Stimulated activated CD4-positive, alpha-beta T cell treated with anti-CD3 and anti-CD28 coated beads, TNF-alpha, amount 100 ng/mL, for 1 hour (primary cell): Measurements from ENCODE around the gene MOV10L1.
"Not testable (repeated sequence)": the region's sequence is repeated elsewhere in the genome, so short reads cannot be mapped to it uniquely, and the experiment has no call there.

Experiments used
- DNase-seq, 3 donors: peaks; one replicate each; pipeline ENCODE4 v3.0.0-alpha.2; 2020; ENCODE audit warnings: low read depth in 3 of 3, low spot score in 1 of 3

MOV10L1 gene

DNA sequence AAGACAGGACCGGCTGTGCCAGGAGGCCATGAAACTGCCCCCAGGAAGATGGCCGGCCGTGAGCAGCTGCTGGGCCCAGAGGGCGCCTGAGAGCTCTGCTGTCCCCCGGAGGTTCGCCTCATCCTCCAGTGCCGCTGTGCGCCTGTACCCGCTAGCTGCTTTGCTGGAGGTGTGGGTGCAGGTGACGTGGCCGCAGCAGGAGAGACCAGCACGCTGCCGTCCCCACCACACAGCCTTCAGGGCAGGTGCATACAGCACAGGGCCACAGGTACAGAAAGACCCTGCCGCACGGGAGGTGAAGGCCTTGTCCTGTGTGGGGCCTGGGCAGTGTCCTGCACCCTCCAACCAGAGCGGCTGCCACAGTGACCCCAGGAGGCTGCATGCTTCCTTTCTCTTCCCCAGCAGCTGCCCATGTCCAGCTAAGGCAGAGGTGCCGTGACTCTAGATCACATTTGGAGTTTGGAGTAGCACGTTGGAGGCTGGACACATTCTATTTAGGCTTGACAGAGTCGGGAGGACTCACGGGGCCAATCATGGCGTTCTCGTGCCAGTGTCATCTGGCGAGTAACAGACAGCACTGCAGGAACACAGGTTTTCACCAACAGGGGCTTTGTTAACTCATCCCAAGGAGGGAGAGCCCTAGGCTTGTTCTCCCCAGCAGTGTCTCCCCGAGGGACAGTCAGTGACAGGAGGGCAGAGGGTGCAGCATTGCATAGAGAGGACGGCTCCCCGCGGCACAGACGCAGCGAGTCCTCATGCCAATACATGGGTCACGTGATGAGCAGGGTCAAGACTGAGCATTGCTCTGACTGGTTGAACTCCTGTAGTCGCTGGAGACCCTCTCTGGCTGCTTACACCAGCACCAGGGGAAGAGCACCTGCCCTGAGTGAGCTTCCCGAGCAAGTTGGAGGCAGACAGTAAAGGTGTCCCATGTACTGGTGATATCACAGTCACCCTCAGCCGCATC, 62.0 kb downstream of the MOV10L1 start:
- no peak for DNase-seq

DNA sequence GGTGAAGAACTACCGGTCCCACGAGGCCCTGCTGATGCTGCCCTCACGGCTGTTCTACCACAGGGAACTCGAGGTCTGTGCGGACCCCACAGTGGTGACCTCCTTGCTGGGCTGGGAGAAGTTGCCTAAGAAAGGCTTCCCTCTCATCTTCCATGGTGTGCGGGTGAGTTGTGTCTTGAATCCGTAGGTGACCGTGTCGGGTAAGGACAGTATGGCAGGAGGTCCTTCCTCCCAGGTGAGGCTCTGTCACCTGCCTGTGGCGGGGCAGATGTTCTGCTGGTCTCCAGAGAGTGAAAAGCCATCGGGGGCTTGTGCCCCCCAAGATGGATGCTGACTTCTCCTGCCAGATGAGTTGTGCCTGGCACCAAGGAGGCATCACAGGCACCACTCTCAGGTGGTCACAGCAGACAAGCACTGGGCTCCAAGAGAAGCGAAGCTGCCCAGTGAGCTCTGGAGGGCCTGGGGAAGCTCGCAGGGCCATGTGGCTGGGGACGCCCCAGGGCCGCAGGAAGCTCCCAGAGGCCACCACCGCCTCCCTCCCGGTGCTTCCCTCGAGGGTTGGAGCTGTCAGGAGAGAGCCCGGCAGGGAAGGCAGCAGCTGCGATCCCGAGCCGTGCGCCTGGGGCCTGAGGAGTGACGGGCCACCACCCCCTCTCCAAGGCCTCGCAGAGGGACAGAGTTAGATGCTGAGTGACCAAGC, 63.4 kb downstream of the MOV10L1 start:
- DNase-seq: no peak

DNA sequence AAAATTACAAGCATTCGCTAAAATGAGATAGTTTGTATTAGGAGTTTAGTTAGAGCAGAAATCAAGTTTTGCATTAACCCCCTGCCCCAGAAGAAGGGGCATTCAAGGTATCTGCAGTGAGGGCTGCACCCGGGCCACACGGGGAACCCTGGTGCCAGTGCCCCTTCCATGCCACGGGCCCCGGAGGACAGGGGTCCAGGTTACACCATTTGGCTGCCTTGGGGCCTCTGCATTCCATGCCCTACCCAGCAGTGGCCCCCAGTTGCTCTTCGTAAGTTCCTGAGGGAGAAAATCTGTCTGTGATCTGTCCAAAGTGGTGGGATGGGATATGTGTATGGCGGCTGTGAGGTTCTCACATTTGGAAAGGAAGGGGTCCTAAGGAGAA, 63.9 kb downstream of the MOV10L1 start:
- no peak for DNase-seq

DNA sequence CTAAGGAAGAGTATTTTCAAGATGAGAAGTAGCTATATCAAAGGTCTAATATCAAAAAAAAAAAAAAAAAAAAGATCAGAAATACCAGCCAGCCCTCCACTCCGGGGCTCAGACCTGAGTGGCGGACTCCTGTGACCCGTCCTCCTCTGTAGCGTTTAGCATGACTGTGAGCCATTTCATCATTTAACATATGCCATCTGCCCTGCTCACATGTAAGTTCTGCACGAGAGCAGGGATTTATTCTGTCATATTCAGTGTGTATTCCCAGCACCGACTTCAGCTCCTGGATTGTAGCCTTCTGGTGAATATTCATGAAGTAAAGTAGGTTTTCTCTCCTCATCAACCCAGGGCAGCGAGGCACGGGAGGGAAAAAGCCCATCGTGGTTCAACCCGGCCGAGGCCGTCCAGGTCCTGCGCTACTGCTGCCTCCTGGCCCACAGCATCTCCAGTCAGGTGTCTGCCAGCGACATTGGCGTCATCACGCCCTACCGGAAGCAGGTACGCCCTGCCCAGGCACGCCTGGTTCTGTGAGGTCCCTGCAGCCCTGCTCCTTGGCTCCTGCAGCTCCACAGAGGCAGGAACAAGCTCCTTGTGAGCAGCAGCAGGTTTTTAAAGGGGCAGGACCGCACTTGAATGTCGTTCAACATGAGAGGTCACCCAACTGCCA, 68.0 kb downstream of the MOV10L1 start:
- DNase-seq: no peak

DNA sequence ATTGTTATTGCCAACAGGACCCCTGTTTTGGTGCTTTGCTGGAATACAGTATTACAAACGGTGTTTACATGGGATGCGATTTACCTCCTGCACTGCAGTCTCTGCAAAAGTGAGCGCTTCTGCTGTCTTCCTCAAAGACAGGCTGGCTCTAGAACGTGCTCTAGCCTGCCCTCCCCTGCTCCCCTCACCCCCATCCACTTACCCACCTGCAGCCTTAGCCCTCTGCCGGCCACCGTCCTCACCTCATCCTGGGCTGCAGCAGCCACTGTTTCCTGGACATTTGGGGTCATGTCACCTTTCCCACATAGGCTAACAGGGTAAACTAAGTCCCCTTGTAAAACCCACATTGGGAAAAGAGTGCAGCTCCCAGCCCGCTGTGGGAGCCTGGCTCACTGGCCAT, 71.1 kb downstream of the MOV10L1 start:
- DNase-seq: no peak

DNA sequence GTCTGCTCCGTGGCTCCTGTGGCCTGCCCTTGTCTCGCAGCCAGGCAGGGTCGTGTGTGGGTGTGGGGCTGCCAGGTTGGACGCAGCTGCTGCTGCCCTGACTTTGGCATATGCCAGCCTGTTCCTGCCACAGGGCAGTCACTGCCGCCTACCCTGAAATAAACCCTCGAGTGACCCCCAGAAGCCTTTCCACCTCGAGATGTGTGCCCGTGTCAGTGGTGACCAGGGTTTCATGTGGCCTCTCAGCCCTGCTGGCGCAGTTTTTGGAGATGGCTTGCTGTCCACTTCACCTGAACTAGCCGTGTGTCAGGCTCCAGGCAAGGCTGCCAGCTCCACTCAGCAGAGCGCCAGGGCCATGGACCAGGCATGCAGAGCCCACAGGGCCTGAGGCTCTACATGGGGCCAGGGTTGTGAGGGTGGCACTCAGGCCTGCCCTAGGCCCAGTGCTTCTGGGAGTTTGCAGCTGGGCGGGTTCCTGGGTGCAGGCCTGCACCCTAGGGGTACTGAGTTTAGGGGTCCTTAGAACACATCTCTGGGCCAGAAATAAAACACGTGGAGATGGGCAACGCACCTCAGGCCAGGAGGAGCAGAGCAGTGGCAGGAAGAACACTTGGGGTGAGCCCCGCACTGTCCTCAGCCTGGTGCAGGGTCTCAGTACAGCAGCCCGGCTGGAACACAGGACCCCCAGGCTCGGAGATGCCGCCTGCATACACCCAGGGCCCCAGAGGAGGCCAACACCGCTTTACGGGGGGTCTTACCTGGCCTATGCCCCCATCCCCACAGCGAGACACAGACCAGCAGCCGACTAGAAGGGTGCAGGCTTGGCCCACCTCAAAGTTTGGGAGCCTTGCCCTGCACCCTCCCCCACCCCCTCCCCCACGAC, 71.9 kb downstream of the MOV10L1 start:
- no peak for DNase-seq

DNA sequence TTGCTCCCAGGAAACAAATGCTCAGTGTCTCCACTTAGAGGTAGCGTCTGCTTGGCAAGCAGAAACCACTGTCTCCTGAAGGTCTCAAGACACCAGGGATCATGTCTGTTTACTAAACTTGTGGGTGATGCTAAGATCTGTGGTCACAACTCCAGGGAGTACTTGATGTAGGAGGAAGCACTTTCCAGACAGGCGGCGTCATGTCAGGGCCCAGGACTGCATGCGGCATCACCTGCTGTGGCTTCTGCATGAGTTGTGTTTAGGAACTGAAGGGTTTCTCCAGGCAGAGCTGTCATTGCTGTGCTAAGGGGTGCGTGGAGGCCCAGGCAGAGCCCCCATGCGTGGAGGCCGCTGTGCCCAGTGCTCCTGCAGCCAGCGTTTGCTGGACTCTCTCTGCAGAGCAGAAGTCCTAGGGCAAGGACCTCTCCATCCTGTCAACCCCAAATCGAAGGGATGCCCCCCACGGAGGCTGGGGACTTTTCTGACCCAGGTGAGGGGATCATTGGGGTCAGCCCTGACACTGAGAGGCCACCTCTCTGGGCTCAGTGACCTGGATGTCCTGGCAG, 72.7 kb downstream of the MOV10L1 start:
- no peak for DNase-seq

DNA sequence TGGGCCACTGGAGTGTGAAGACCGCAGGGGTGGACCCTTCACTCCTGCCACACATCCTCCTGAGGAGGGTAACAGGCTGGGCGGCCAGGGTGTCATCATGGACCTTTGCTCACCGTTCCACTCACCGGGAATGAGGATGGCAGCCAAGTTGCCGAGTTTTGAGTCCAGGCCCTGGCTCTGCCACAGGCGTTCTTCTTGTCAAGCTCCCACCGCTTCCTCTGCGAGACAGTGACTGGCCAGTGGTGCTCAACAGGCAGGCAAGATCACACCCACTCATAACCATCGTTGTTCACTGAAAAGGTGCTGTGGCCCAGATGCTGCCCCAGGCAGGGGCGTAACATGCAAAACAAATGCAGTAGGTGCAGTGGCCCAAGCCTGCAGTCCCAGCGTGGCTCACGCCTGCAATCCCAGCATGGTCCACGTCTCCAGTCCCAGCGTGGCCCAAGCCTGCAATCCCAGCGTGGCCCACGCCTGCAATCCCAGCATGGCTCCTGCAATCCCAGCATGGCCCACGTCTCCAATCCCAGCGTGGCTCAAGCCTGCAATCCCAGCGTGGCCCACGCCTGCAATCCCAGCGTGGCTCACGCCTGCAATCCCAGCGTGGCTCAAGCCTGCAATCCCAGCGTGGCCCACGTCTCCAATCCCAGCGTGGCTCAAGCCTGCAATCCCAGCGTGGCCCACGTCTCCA, 75.8 kb downstream of the MOV10L1 start:
- no peak for DNase-seq

DNA sequence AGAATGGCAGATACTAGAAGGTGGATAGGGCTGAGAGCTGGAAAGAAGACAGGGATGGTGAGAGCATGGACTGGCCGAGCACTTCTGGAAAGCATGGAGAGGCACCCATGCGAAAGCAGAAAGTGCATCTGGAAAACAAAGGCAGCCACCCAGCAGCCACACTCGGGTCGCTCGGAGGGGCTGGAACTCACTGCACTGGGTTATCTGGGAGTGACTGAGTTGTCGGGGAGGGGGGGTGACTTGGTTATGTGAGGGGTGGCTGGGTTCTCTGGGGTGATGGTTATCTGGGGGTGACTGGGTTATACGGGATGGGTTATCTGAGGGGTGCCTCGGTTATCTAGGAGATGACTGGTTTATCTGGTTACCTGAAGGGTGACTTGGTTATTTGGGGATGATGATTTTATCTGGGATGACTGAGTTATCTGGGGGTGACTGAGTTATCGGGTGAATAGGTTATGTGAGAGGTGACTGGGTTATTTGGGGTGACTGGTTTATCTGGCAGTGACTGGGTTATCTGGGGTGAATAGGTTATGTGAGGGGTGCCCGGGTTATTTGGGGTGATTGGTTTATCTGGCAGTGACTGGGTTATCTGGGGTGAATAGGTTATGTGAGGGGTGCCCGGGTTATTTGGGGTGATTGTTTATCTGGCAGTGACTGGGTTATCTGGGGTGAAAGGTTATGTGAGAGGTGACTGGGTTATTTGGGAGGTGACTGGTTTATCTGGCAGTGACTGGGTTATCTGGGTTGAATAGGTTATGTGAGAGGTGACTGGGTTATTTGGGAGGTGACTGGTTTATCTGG, 78.1 kb downstream of the MOV10L1 start:
- no peak for DNase-seq

DNA sequence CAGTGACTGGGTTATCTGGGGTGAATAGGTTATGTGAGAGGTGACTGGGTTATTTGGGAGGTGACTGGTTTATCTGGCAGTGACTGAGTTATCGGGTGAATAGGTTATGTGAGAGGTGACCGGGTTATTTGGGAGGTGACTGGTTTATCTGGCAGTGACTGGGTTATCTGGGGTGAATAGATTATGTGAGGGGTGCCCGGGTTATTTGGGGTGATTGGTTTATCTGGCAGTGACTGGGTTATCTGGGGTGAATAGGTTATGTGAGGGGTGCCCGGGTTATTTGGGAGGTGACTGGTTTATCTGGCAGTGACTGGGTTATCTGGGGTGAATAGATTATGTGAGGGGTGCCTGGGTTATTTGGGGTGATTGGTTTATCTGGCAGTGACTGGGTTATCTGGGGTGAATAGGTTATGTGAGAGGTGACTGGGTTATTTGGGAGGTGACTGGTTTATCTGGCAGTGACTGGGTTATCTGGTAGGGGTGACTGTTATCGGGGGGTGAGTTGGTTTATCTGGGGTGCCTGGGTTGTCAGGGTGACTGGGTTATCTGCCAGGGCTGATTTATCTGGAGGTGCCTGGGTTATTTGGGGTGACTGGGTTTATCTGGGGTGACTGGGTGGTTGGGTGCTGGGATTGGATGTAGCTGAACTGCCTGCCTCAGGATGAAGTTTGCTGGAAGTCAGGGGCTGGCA, 78.8 kb downstream of the MOV10L1 start:
- not testable (repeated sequence) for DNase-seq

DNA sequence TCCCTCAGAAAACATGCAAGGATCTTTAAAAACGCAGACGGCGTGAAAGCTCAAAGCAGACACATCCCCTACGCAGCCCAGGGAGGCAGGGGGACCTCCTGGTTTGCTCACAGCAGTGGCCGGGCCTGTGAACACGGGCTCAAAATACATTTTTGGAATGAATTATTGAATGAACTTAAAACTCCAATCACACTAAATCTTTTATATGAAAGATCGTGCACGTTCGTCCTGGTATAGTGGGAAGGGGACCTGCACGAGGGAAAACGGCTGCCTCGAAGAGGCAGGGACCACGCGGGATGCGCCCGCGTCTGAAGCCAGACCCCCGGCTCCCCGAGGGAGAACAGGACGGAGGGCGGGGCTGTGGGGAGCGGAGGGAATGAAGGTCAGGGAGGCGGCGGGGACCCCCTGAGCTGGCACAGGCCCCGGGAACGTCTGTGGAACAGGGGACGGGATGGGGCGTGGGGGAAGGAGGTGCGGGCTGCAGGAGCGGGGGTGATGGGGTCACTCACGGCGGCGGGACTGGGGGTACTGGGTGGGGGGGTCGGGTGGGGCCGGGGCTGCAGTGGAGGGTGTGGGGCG, 79.5 kb downstream of the MOV10L1 start:
- DNase-seq: no peak

DNA sequence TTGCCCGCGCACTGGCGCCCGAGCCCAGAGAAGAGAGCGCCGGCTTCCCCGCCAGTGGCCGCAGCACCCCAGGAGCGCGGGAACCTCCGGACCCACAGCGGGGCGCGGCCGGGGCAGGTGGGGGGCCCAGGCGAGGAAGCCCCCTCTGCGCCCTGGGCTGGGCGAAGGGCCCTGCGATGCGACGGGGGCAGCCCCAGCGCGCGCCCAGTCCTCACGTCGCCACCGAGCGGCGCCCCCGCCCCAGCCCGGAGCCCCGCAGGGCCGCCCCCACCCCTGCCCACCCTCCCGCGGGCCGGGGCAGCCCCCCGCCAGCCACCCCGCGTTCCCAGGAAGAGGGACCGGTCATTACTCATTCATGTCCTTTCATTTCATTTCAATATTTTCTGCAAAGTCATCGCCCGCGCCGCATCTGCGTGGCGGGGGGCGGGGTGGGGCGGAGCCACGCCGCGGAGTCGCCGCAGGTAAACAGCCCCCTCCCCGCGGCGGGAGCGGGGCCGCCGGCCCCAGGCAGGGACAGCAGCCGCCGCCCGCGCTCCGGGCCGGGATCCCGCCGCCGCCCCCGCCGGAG, 80.1 kb downstream of the MOV10L1 start:
- peak in 1 of 3 donors; percentile 56 for DNase-seq

DNA sequence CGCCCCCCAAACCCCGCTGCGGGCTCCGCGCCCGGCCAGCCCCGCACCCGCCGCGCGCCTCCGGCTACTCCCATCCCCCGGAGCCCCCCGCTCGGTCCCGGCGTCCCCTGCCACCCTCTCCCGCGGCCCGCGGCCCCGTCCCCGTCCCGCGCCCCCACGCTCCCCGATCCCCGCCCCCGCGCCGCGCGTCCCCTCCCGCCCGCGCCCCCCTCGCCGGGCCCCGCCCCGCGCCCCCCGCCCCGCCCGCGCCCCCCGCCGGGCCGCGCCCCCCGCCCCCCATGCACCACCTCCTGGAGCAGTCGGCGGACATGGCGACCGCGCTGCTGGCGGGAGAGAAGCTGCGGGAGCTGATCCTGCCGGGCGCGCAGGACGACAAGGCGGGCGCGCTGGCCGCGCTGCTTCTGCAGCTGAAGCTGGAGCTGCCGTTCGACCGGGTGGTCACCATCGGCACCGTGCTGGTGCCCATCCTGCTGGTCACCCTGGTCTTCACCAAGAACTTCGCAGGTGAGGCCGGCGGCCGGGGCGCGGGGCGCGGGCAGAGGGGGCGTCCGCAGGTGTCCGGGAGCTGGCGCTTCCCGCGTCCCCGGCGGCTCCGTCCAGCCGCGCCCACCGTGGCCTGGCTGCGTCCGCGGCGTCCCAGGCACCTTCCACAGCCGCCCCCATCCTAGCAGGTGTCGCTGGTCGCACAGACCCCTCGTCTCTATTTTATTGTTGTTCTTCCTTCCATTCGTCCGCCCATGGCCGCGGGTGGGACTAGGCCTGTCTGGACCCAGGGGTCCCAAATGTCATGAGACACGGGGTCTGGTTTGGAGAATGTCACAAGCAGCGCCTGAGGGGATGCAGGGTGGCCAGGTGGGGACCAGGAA, 80.9 kb downstream of the MOV10L1 start, which contains the start of gene PANX2:
Gene PANX2 (plus strand): TSS at position 279 of the 866 bp plus-strand sequence. CDS start 0 bp downstream, at position 279.
- no peak for DNase-seq

DNA sequence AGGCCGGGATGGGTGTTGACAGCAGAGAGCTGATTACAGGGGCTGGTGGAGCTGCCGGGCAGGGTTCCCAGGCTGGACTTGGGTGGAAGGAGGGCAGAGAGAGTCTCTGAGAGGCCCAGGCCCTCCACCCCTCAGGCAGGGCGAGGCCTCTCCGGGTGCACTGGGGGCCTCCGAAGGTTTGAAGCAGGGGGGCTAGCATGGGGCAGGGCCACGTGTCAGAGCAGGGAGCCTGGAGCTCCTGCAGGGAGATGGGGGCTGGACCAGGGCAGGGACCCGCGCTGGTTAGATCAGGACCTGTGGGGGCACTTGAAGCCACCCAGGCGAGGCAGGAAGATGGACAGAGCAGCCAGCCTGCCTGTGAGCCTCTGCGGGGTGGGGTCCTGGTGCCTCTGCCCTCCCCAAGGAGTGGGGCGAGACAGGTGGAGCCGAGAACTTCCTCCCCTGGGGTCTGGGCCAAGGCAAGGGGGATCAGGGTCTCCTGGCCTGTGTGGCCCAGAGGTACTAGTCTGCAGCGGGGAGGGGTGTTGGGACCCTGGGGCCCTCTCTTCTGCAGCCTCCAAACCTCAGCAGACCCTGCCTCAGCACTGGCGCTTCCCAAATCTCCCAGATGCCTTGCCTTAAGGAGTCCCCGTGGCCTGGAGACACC, 81.6 kb downstream of the MOV10L1 start:
- DNase-seq: no peak

DNA sequence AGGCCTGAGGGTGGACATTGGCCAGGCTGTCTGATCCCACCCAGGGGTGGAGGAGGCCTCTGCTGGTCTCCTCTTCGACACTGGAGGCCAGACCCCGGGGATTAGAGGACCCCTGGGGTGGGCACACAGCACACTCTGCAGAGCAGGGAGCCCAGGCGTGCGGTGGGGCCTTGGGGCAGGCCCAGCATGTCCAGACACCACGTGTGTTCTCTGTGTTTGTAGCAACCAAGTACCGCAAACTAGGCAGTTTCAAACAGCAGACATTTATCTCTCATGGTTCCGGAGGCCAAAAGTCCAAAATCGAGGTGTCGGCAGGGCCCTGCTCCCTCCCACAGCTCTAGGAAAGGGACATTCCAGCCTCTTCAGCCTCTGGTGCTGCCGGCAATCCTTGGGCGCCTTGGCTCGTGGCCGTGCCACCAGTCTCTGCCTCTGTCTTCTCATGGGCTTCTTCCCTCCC, 82.2 kb downstream of the MOV10L1 start:
- no peak for DNase-seq

DNA sequence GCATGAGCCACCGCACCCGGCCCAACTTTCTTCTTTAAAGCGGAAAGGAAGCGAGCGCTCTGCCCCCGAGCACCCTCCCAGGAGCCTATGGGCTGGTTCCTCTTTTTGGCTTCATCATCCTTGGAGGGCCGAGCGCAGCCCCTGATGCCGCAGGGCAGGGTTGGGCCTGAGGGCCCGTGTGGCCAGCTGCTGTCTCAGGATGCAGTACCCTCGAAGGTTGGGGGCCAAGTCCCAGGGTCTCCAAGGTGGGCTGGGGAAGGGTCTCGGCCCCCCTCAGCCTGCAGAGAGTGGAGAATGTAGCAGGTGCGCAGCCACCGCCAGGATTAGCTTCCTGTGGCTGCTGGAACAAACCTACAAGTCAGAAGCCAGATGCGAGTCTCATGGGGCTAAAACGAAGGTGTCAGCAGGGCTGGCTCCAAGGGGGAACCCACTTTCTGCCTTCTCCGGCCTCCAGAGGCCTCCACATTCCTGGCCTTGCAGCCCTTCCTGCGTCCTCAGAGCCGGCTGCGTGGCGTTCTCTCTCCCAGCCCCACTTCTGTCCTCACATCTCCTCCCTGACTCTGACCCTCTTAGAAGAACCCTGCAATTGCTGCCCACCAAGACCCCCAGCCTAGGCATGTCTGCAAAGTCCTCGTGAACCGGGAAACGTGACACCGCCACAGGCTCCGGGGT, 83.6 kb downstream of the MOV10L1 start:
- no peak for DNase-seq
